ENCODE results near the gene NKAIN1.

DNA sequence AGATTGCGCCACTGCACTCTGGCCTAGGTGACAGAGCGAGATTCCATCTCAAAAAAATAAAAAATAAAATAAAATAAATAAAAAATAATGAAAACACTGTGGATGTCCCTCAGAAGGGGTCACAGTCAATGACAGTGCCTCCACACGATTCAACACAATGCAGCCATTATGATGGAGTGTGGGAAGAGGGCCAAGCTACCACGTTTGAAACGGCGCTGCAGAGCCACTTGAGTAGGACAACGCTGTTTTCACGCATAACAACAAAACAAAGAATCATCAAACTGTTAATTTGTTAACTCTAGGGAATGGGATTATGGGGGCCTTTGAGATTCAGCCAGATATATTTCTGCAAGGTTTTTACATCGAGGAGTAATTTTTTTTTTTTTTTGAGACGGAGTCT, 36.5 kb downstream of the NKAIN1 start:
- no peak for TF ChIP-seq CTCF (IDR thresholded peaks at IDR 0.05)
- no peak for TF ChIP-seq EP300 (IDR thresholded peaks at IDR 0.05)
